A549 (cell line): Measurements from ENCODE around the gene RPL3.

ENCODE experiments used
- CBX2 ChIP-seq: fragments of 200-600 bp; sonication (generic); IDR thresholded peaks from 2 replicates; pipeline ENCODE4 v1.6.1; 2016; ENCODE audit warnings: low read depth, mild to moderate bottlenecking, borderline replicate concordance
- CEBPB ChIP-seq, 2 experiments: fragments of >200 bp in 1 of 2; sonication (Bioruptor Twin) in 1 of 2; formaldehyde crosslinking in 1 of 2; IDR thresholded peaks; 2 replicates each; pipeline ENCODE4 v1.6.1; 2012 to 2016
- CTCF ChIP-seq: fragments of >200 bp; sonication (Bioruptor Twin); formaldehyde crosslinking; IDR thresholded peaks from 3 replicates; pipeline ENCODE4 v1.5.1; 2016
- EP300 ChIP-seq, 2 experiments: fragments of >200 bp; sonication (Bioruptor Twin); formaldehyde crosslinking; IDR thresholded peaks; 2 replicates in 1 of 2; 3 replicates in 1 of 2; pipeline ENCODE4 v1.6.1; 2016 to 2017
- JUN ChIP-seq, 2 experiments: fragments of >200 bp; sonication (Bioruptor Twin); formaldehyde crosslinking; IDR thresholded peaks; 2 replicates in 1 of 2; 3 replicates in 1 of 2; pipeline ENCODE4 v1.6.1; 2016 to 2017
- MAX ChIP-seq: IDR thresholded peaks from 2 replicates; pipeline ENCODE4 v1.6.1; 2012
- MAZ ChIP-seq: fragments of 150-350 bp; IDR thresholded peaks from 2 replicates; pipeline ENCODE4 v1.6.1; 2014; ENCODE audit warnings: antibody characterized with exemption, low read depth, low read length, borderline replicate concordance
- PBX3 ChIP-seq: IDR thresholded peaks from 2 replicates; pipeline ENCODE4 v1.6.1; 2012
- PHF8 ChIP-seq: fragments of 200-600 bp; sonication (generic); IDR thresholded peaks from 2 replicates; pipeline ENCODE4 v1.6.1; 2016; ENCODE audit warnings: low read depth, mild to moderate bottlenecking, antibody characterized with exemption, moderate library complexity, borderline replicate concordance
- POLR2A ChIP-seq: IDR thresholded peaks from 2 replicates; pipeline ENCODE4 v1.6.1; 2012; ENCODE audit warnings: mild to moderate bottlenecking, low read length
- RNF2 ChIP-seq: fragments of 200-600 bp; sonication (generic); IDR thresholded peaks from 2 replicates; pipeline ENCODE4 v1.6.1; 2016; ENCODE audit warnings: low read depth, mild to moderate bottlenecking, antibody characterized with exemption, moderate library complexity, borderline replicate concordance

GRCh38 chr22:39356464-39356863, 37.0 kb upstream of the RPL3 start:
- TF ChIP-seq POLR2A: no peak
- TF ChIP-seq CTCF: no peak
- TF ChIP-seq CBX2: no peak
- TF ChIP-seq RNF2: no peak
- TF ChIP-seq EP300 (IDR thresholded peaks at IDR 0.05): no peak
- no peak for TF ChIP-seq PHF8
- no peak for TF ChIP-seq JUN (IDR thresholded peaks at IDR 0.05)
- no peak for TF ChIP-seq CEBPB (IDR thresholded peaks at IDR 0.05)
- TF ChIP-seq MAX: no peak
- no peak for TF ChIP-seq MAZ
- TF ChIP-seq PBX3: no peak
